SK-N-SH (cell line): Measurements from ENCODE around the gene MSH5. TPM values are rescaled to one million over a fixed set of nuclear protein-coding genes. Genes with fewer than 3 reads are reported as not detected.

Experiments
- CTCF ChIA-PET: fragments of 300-600, 350-600 bp; formaldehyde crosslinking; extraction: SDS; loops from one replicate; lab custom pipeline; 2021; lab: Yijun Ruan, JAX
- POLR2A ChIA-PET: fragments of 350-600 bp; sonication (Branson Sonifier 250); formaldehyde crosslinking; extraction: SDS; loops from one replicate; lab custom pipeline; 2020; ENCODE audit warnings: antibody characterized with exemption, inconsistent platforms; lab: Yijun Ruan, JAX
- DNase-seq: peaks from one replicate; pipeline ENCODE4 v3.0.0; 2012
- H2AFZ ChIP-seq: fragments of 200-600 bp; sonication (generic); 2 replicates; pipeline ENCODE4 v1.8.1; 2016; ENCODE audit warnings: antibody characterized with exemption, mild to moderate bottlenecking, low read depth
- H3F3A ChIP-seq: fragments of 200-600 bp; sonication (generic); replicated peaks from 2 replicates; pipeline ENCODE3; 2016; ENCODE audit warnings: antibody characterized with exemption, mild to moderate bottlenecking; ENCODE audit not compliant: insufficient read depth
- H3K27ac ChIP-seq, 2 experiments: fragments of 200-500 bp in 1 of 2; fragments of 200-600 bp in 1 of 2; sonication (Bioruptor generic) in 1 of 2; sonication (generic), shearing (Covaris generic) in 1 of 2; 2 replicates each; pipeline versions ENCODE4 v1.5.1 to v1.6.1; 2014 to 2016; ENCODE audit warnings: low read depth in 2 of 2, inconsistent platforms in 1 of 2, low read length in 1 of 2, mild to moderate bottlenecking in 1 of 2, mixed read lengths in 1 of 2
- H3K27me3 ChIP-seq: fragments of 200-600 bp; sonication (generic), shearing (Covaris generic); 2 replicates; pipeline ENCODE4 v1.6.1; 2016; ENCODE audit warnings: mixed run types; ENCODE audit not compliant: insufficient read depth
- H3K36me3 ChIP-seq, 2 experiments: fragments of 200-500 bp in 1 of 2; fragments of 200-600 bp in 1 of 2; sonication (Bioruptor generic) in 1 of 2; sonication (generic) in 1 of 2; replicated peaks in 1 of 2; 2 replicates each; pipeline versions ENCODE3 to v1.5.1; 2014 to 2016; ENCODE audit warnings: low read length in 1 of 2, mild to moderate bottlenecking in 1 of 2; ENCODE audit not compliant: insufficient read depth in 2 of 2, control insufficient read depth in 1 of 2
- H3K4me1 ChIP-seq, 2 experiments: fragments of 200-500 bp in 1 of 2; fragments of 200-600 bp in 1 of 2; sonication (Bioruptor generic) in 1 of 2; sonication (generic), shearing (Covaris generic) in 1 of 2; 2 replicates each; pipeline versions ENCODE4 v1.5.1 to v1.6.1; 2014 to 2016; ENCODE audit warnings: low read depth in 1 of 2, low read length in 1 of 2, mixed run types in 1 of 2; ENCODE audit not compliant: insufficient read depth in 2 of 2, control insufficient read depth in 1 of 2
- H3K4me2 ChIP-seq: fragments of 200-600 bp; sonication (generic), shearing (Covaris generic); 2 replicates; pipeline ENCODE4 v1.6.1; 2017; ENCODE audit warnings: mixed run types
- H3K4me3 ChIP-seq, 2 experiments: fragments of 200-500 bp in 1 of 2; fragments of 200-600 bp in 1 of 2; sonication (Bioruptor generic) in 1 of 2; sonication (generic), shearing (Covaris generic) in 1 of 2; 2 replicates each; pipeline versions ENCODE4 v1.5.1 to v1.8.1; 2014 to 2016; ENCODE audit warnings: low read depth in 2 of 2, inconsistent platforms in 1 of 2, low read length in 1 of 2, mild to moderate bottlenecking in 1 of 2, mixed read lengths in 1 of 2, moderate library complexity in 1 of 2
- H3K79me2 ChIP-seq: fragments of 200-600 bp; sonication (generic); 2 replicates; pipeline ENCODE4 v1.8.1; 2017; ENCODE audit warnings: mild to moderate bottlenecking; ENCODE audit not compliant: insufficient read depth
- H3K9ac ChIP-seq: fragments of 200-600 bp; sonication (generic); 2 replicates; pipeline ENCODE4 v1.6.1; 2017; ENCODE audit warnings: mixed run types
- H3K9me2 ChIP-seq: fragments of 200-600 bp; sonication (generic); 2 replicates; pipeline ENCODE4 v1.6.1; 2017; ENCODE audit warnings: mixed run types
- H3K9me3 ChIP-seq: fragments of 200-600 bp; sonication (generic); 2 replicates; pipeline ENCODE4 v1.6.1; 2017; ENCODE audit warnings: mixed run types, mild to moderate bottlenecking, moderate library complexity
- H4K20me1 ChIP-seq: fragments of 200-600 bp; sonication (generic); 2 replicates; pipeline ENCODE4 v1.6.1; 2017; ENCODE audit warnings: mild to moderate bottlenecking, mixed run types; ENCODE audit not compliant: insufficient read depth
- CHD2 ChIP-seq: fragments of 150-350 bp; IDR thresholded peaks from 2 replicates; pipeline ENCODE4 v1.6.1; 2018; ENCODE audit warnings: low read length; ENCODE audit not compliant: partially characterized antibody
- CTCF ChIP-seq: fragments of 200-600 bp; sonication (generic); IDR thresholded peaks from 2 replicates; pipeline ENCODE4 v1.6.1; 2017; ENCODE audit warnings: antibody characterized with exemption, mild to moderate bottlenecking, moderate library complexity
- ELF1 ChIP-seq: IDR thresholded peaks from 2 replicates; pipeline ENCODE4 v1.4.0; 2012
- FOXJ3 ChIP-seq: sonication (generic); formaldehyde crosslinking; IDR thresholded peaks from 2 replicates; pipeline ENCODE4 v1.5.1; 2020; ENCODE audit warnings: mild to moderate bottlenecking, missing genetic modification reagents
- MEF2A ChIP-seq: IDR thresholded peaks from 2 replicates; pipeline ENCODE4 v1.4.0; 2012; ENCODE audit warnings: low read depth, borderline replicate concordance
- MXI1 ChIP-seq: IDR thresholded peaks from 2 replicates; pipeline ENCODE4 v1.6.1; 2012; ENCODE audit warnings: mild to moderate bottlenecking, low read depth, low read length, improper control_type of control experiment
- NFIC ChIP-seq: IDR thresholded peaks from 2 replicates; pipeline ENCODE4 v1.4.0; 2012; ENCODE audit warnings: borderline replicate concordance
- PBX3 ChIP-seq: IDR thresholded peaks from 2 replicates; pipeline ENCODE4; 2012
- RCOR1 ChIP-seq: fragments of 150-350 bp; IDR thresholded peaks from 2 replicates; pipeline ENCODE4 v1.6.1; 2017; ENCODE audit warnings: antibody characterized with exemption, low read length
- RXRA ChIP-seq: IDR thresholded peaks from 2 replicates; pipeline ENCODE4 v1.4.0; 2012; ENCODE audit warnings: low read depth, mild to moderate bottlenecking, borderline replicate concordance
- SIN3A ChIP-seq: IDR thresholded peaks from 2 replicates; pipeline ENCODE4 v1.6.1; 2012; ENCODE audit warnings: low read depth, mild to moderate bottlenecking, low read length, moderate library complexity, borderline replicate concordance
- YY1 ChIP-seq: IDR thresholded peaks from 2 replicates; pipeline ENCODE4 v1.4.0; 2012; ENCODE audit warnings: low read depth, mild to moderate bottlenecking
- WGBS: methylation state at CpG from one replicate; pipeline ENCODE4 v1.1.6; 2017; ENCODE audit warnings: low lambda C conversion rate; 5-methylcytosine and 5-hydroxymethylcytosine counted together
- polyA plus RNA-seq, 3 experiments: library from polyadenylated mRNA; depleted of rRNA; stranded (reverse); fragments of >200 nt; gene quantifications; 2 replicates each; pipeline ENCODE4 v1.2.3, GENCODE V29; 2012

MSH5 gene
- polyA plus RNA-seq, 1 of the 3 experiments (the other 2 are of a cell fraction), result 16.0 TPM

GRCh38 chr6:31782126-31782855 lies 42.5 kb downstream of the MSH5 start:
- Histone ChIP-seq H4K20me1 (no peaks in the 10 kb centered on the region), H3K27ac (no peak overlapping the region), H3K4me3 (no peak overlapping the region), H3F3A (peaks cover 3% of the 10 kb centered on the region), H2AFZ (no peak overlapping the region), H3K36me3 (peaks cover 14 to 65% of the 10 kb centered on the region in 2 experiments), H3K27me3 (no peaks in the 10 kb centered on the region), H3K79me2 (0 out of 2 replicates have a peak, but pooled peaks cover 4% of the 10 kb centered on the region), H3K9me2 (no peaks in the 10 kb centered on the region), H3K4me2 (no peak overlapping the region), H3K9me3 (no peaks in the 10 kb centered on the region), H3K4me1 (peaks cover 2 to 3% of the 10 kb centered on the region in 2 experiments; a peak in 2 of 4 replicates), H3K9ac (no peak overlapping the region)
- ChIA-PET CTCF (interaction anchor here (1.0 to 1.8 kb wide), 2 partner anchors 9 kb away, joined by 3 to 6 read pairs; no protein-coding TSS in a partner anchor), POLR2A (interaction anchor here (1.2 kb wide), 1 partner anchor 13 kb away, joined by 3 read pairs; no protein-coding TSS in a partner anchor)
- DNase-seq, result no peak
- 91% methylated on average over 14 of the region's 32 CpGs for WGBS
- TF ChIP-seq CHD2 (no peak), ELF1 (no peak)

- POLR2A ChIA-PET, result no interaction called here
Observed at GRCh38 chr6:31784098-31784925, 44.5 kb downstream of the MSH5 start.

GRCh38 chr6:31785475-31785874 lies 45.7 kb downstream of the MSH5 start:
- CTCF ChIA-PET, result interaction anchor here (2.0 to 3.2 kb wide), 3 partner anchors 8 to 15 kb away, joined by 7 to 8 read pairs (median 7); partner anchors contain the start of genes VARS1 and VWA7
- no peak for DNase-seq
- no peaks in the 10 kb centered on the region for H3K4me1 ChIP-seq
- peaks cover 9% of the 10 kb centered on the region for H3K79me2 ChIP-seq
- H3F3A ChIP-seq, result peaks cover 7% of the 10 kb centered on the region
- POLR2A ChIA-PET, result no interaction called here
- H3K9me3 ChIP-seq, result no peaks in the 10 kb centered on the region
- no peak overlapping the region for H3K4me2 ChIP-seq
- H3K36me3 ChIP-seq, result peaks cover 28 to 56% of the 10 kb centered on the region in 2 experiments
- no peak overlapping the region for H3K27ac ChIP-seq
- H3K9me2 ChIP-seq, result no peaks in the 10 kb centered on the region
- no peak overlapping the region for H3K4me3 ChIP-seq
- 95% methylated on average over 10 of the region's 11 CpGs for WGBS
- no peak overlapping the region for H2AFZ ChIP-seq
- no peaks in the 10 kb centered on the region for H4K20me1 ChIP-seq
- H3K9ac ChIP-seq, result no peak overlapping the region
- H3K27me3 ChIP-seq, result no peaks in the 10 kb centered on the region
- no peak for TF ChIP-seq PBX3
- no peak for TF ChIP-seq MXI1
- TF ChIP-seq CTCF, result no peak
- no peak for TF ChIP-seq RCOR1
- no peak for TF ChIP-seq YY1
- TF ChIP-seq SIN3A, result no peak
- TF ChIP-seq MEF2A, result no peak
- no peak for TF ChIP-seq RXRA
- no peak for TF ChIP-seq NFIC
- no peak for TF ChIP-seq ELF1

More at GRCh38 chr6:31784098-31784925, 44.5 kb downstream of the MSH5 start:
- DNase-seq, result peak; percentile 3
- Histone ChIP-seq H3K4me1 (no peaks in the 10 kb centered on the region), H3K27me3 (no peaks in the 10 kb centered on the region)
- no peak for TF ChIP-seq PBX3
- no peak for TF ChIP-seq FOXJ3 (CRISPR knock-in tag)
- no peak for TF ChIP-seq ELF1
- TF ChIP-seq, all 33 proteins: peak for 0
- Histone ChIP-seq H3K4me3 (no peak overlapping the region), H3K27ac (no peak overlapping the region), H3K9me2 (no peaks in the 10 kb centered on the region), H3K4me2 (no peak overlapping the region), H3K36me3 (peaks cover 21 to 63% of the 10 kb centered on the region in 2 experiments), H3K9me3 (no peaks in the 10 kb centered on the region), H4K20me1 (no peaks in the 10 kb centered on the region), H2AFZ (no peak overlapping the region), H3K9ac (no peak overlapping the region), H3K79me2 (0 out of 2 replicates have a peak, but pooled peaks cover 4% of the 10 kb centered on the region), H3F3A (peaks cover 5% of the 10 kb centered on the region)
- CTCF ChIA-PET, result interaction anchor here (0.7 to 3.2 kb wide), 6 partner anchors 7 to 18 kb away, joined by 3 to 8 read pairs (median 4); partner anchors contain the start of gene VWA7
- WGBS, result 96% methylated on average over 11 of the region's 15 CpGs
